NCI-H748 (cell line): ENCODE measurements around the gene ATL1.
"Not testable (repeated sequence)": the region's sequence is repeated elsewhere in the genome, so short reads cannot be mapped to it uniquely, and the experiment has no call there.

Experiments
- DNase-seq: peaks from one replicate; lab custom pipeline; 2025; ENCODE audit not compliant: unreplicated experiment; lab: John Stamatoyannopoulos, UW

ATL1 gene

GRCh38 chr14:50600849-50601248 is 40.9 kb downstream of the ATL1 start:
- no peak for DNase-seq

GRCh38 chr14:50601394-50601793 is 41.4 kb downstream of the ATL1 start:
- DNase-seq, result no peak

GRCh38 chr14:50602035-50602434 is 42.1 kb downstream of the ATL1 start:
- DNase-seq, result no peak

GRCh38 chr14:50603565-50603964 is 43.6 kb downstream of the ATL1 start:
- DNase-seq, result no peak

- DNase-seq, result no peak
Measured at GRCh38 chr14:50605766-50606165, 45.8 kb downstream of the ATL1 start.

GRCh38 chr14:50606468-50606867 is 46.5 kb downstream of the ATL1 start:
- DNase-seq, result no peak

- DNase-seq, result no peak
Measured at GRCh38 chr14:50607181-50607580, 47.2 kb downstream of the ATL1 start.

GRCh38 chr14:50607761-50608160 is 47.8 kb downstream of the ATL1 start:
- no peak for DNase-seq

- no peak for DNase-seq
Measured at GRCh38 chr14:50608302-50608851, 48.4 kb downstream of the ATL1 start.

- no peak for DNase-seq
Measured at GRCh38 chr14:50610465-50610864, 50.5 kb downstream of the ATL1 start.

- no peak for DNase-seq
Measured at GRCh38 chr14:50612806-50613205, 52.9 kb downstream of the ATL1 start.

GRCh38 chr14:50615056-50615455 is 55.1 kb downstream of the ATL1 start:
- DNase-seq, result no peak

GRCh38 chr14:50615552-50615951 is 55.6 kb downstream of the ATL1 start:
- DNase-seq, result no peak

- DNase-seq, result no peak
Measured at GRCh38 chr14:50616275-50616674, 56.3 kb downstream of the ATL1 start.

GRCh38 chr14:50619569-50620141 is 59.7 kb downstream of the ATL1 start:
- DNase-seq, result peak; percentile 15

- no peak for DNase-seq
Measured at GRCh38 chr14:50620341-50620740, 60.4 kb downstream of the ATL1 start.

GRCh38 chr14:50622978-50623377 is 63.0 kb downstream of the ATL1 start:
- DNase-seq, result no peak

- DNase-seq, result no peak
Measured at GRCh38 chr14:50624447-50624846, 64.5 kb downstream of the ATL1 start.

GRCh38 chr14:50624947-50625346 is 65.0 kb downstream of the ATL1 start:
- DNase-seq, result not testable (repeated sequence)

GRCh38 chr14:50631408-50631821 is 71.5 kb downstream of the ATL1 start:
- no peak for DNase-seq

- DNase-seq, result no peak
Measured at GRCh38 chr14:50633954-50634353, 74.0 kb downstream of the ATL1 start.

- DNase-seq, result no peak
Measured at GRCh38 chr14:50635141-50635540, 75.2 kb downstream of the ATL1 start.

GRCh38 chr14:50647282-50647681 is 87.3 kb downstream of the ATL1 start:
- DNase-seq, result no peak
